Colonic mucosa (tissue), 4 donors: ENCODE results near the gene SIPA1L3. TPM values are rescaled to one million over a fixed set of nuclear protein-coding genes. Genes with fewer than 3 reads are reported as not detected.

Experiments used
- DNase-seq: peaks from one replicate; pipeline ENCODE4 v3.0.0-alpha.2; 2020
- H3K27ac ChIP-seq: fragments of 200-600 bp; one replicate; pipeline ENCODE4 v1.8.0; 2021
- H3K27me3 ChIP-seq: fragments of 200-600 bp; one replicate; pipeline ENCODE4 v1.8.0; 2021
- H3K36me3 ChIP-seq: fragments of 200-600 bp; one replicate; pipeline ENCODE4 v1.8.0; 2021
- H3K4me1 ChIP-seq: fragments of 200-600 bp; one replicate; pipeline ENCODE4 v1.8.0; 2021; ENCODE audit warnings: mild to moderate bottlenecking
- H3K4me3 ChIP-seq: fragments of 200-600 bp; one replicate; pipeline ENCODE4 v1.8.0; 2021
- H3K9ac ChIP-seq, 2 donors: one replicate each; pipeline ENCODE4 v1.7.0; 2013; ENCODE audit warnings: control low read depth in 2 of 2, low read depth in 2 of 2, low read length in 2 of 2
- H3K9me3 ChIP-seq: fragments of 200-600 bp; one replicate; pipeline ENCODE4 v1.8.0; 2021
- CTCF ChIP-seq: fragments of 200-600 bp; IDR thresholded peaks from one replicate; pipeline ENCODE4 v1.8.0; 2022; ENCODE audit warnings: antibody characterized with exemption, mild to moderate bottlenecking
- intact Hi-C: fragments of 100-400 bp; cut with DNase I; formaldehyde crosslinking; loops from one replicate; pipeline ENCODE4 v1.14.1; 2022
- total RNA-seq, 2 donors: library from RNA; stranded (reverse); fragmentation: NEBNext Ultra II Directional in 1 of 2; extraction: Animal tissue kit (Norgen Biotek cat#: 25700) in 1 of 2; gene quantifications; one replicate each; pipeline ENCODE4 v1.2.1, GENCODE V29; 2021
- donor health status: healthy.
- donor health status: DM: no; HTN: no; CAD: no.
- donor health status: DM: no; HTN: no; CAD: no.

The SIPA1L3 gene
- total RNA-seq, 2 donors from 2014 or later: 98.6 to 113 TPM

GRCh38 chr19:37983153-37983552, 76.1 kb downstream of the SIPA1L3 start:
- Histone ChIP-seq H3K27ac (no peak overlapping the region), H3K9ac (no peak overlapping the region), H3K27me3 (no peaks in the 10 kb centered on the region), H3K9me3 (no peaks in the 10 kb centered on the region), H3K4me3 (no peak overlapping the region), H3K36me3 (no peaks in the 10 kb centered on the region), H3K4me1 (peaks cover 15% of the 10 kb centered on the region)
- no peak for DNase-seq
- intact Hi-C loops: loop anchor here (10.0 kb wide), 1 partner anchor 78 kb away; the partner anchor contains the start of genes SIPA1L3 and WDR87
- no peak for TF ChIP-seq CTCF

GRCh38 chr19:37983916-37984315, 76.9 kb downstream of the SIPA1L3 start:
- Histone ChIP-seq H3K27me3 (no peaks in the 10 kb centered on the region), H3K27ac (no peak overlapping the region), H3K4me3 (no peak overlapping the region), H3K4me1 (peaks cover 15% of the 10 kb centered on the region), H3K9ac (no peak overlapping the region), H3K9me3 (no peaks in the 10 kb centered on the region), H3K36me3 (no peaks in the 10 kb centered on the region)
- no peak for TF ChIP-seq CTCF
- DNase-seq: no peak
- intact Hi-C loops: loop anchor here (10.0 kb wide), 1 partner anchor 79 kb away; the partner anchor contains the start of genes SIPA1L3 and WDR87

GRCh38 chr19:37986048-37986750, 79.2 kb downstream of the SIPA1L3 start:
- DNase-seq: no peak
- Histone ChIP-seq H3K4me1 (peaks cover 15% of the 10 kb centered on the region), H3K36me3 (no peaks in the 10 kb centered on the region), H3K27me3 (no peaks in the 10 kb centered on the region), H3K9ac (no peak overlapping the region), H3K4me3 (no peak overlapping the region), H3K9me3 (no peaks in the 10 kb centered on the region), H3K27ac (no peak overlapping the region)
- TF ChIP-seq CTCF: no peak
- intact Hi-C loops: loop anchor here (10.0 kb wide), 1 partner anchor 81 kb away; the partner anchor contains the start of genes SIPA1L3 and WDR87

- no peak overlapping the region for H3K4me3 ChIP-seq
- no peaks in the 10 kb centered on the region for H3K27me3 ChIP-seq
- TF ChIP-seq CTCF: peak; percentile 17
- peak overlapping the region; percentile 27 for H3K27ac ChIP-seq
- intact Hi-C loops: loop anchor here (10.0 kb wide), 1 partner anchor 83 kb away; the partner anchor contains the start of genes SIPA1L3 and WDR87
- no peaks in the 10 kb centered on the region for H3K36me3 ChIP-seq
- peaks cover 9% of the 10 kb centered on the region for H3K4me1 ChIP-seq
- H3K9me3 ChIP-seq: no peaks in the 10 kb centered on the region
- no peak overlapping the region for H3K9ac ChIP-seq
- peak; percentile 68 for DNase-seq
Observed at GRCh38 chr19:37987356-37988332, 80.6 kb downstream of the SIPA1L3 start.
